ENCODE measurements around the gene ARX. TPM values are rescaled to one million over a fixed set of nuclear protein-coding genes. Genes with fewer than 3 reads are reported as not detected.

The ARX gene
- total and polyA plus RNA-seq, 2 experiments from 2014 or later = not detected

- Histone ChIP-seq H3K27ac (no peak overlapping the region), H3K9ac (no peak overlapping the region), H3K79me2 (ENCODE audit: insufficient read depth) (no peaks in the 10 kb centered on the region), H3K36me3 (ENCODE audit: low read depth) (no peaks in the 10 kb centered on the region), H3K4me2 (ENCODE audit: unreplicated experiment) (no peak overlapping the region), H3K9me3 (ENCODE audit: low read depth) (no peaks in the 10 kb centered on the region), H4K20me1 (ENCODE audit: insufficient read depth) (no peaks in the 10 kb centered on the region), H3F3A (ENCODE audit: insufficient read depth) (no peaks in the 10 kb centered on the region), H3K4me1 (ENCODE audit: insufficient read depth) (no peaks in the 10 kb centered on the region), H3K27me3 (replicated peaks; ENCODE audit: insufficient read depth) (no peaks in the 10 kb centered on the region), H3K9me2 (ENCODE audit: insufficient read depth) (no peaks in the 10 kb centered on the region), H2AFZ (no peak overlapping the region), H3K4me3 (no peak overlapping the region)
- in situ Hi-C loops (cut with MboI) = no loop called here
- TF ChIP-seq EZH2phosphoT487 (IDR thresholded peaks at IDR 0.05; ENCODE audit: insufficient read depth, low read depth) (no peak), EZH2 (IDR thresholded peaks at IDR 0.05; ENCODE audit: insufficient read depth, poor library complexity, severe bottlenecking) (no peak)
- WGBS, 2 experiments (ENCODE audit: low coverage in 1 of 2, low lambda C conversion rate in 2 of 2, missing lambda C conversion rate in 2 of 2) = 88 to 91% methylated on average over 12 to 14 of the region's 16 CpGs
- no peak for DNase-seq
Observed at GRCh38 chrX:25029288-25029825, 13.6 kb upstream of the ARX start.

GRCh38 chrX:25028726-25029125 is 13.0 kb upstream of the ARX start:
- H3K79me2 ChIP-seq (ENCODE audit: insufficient read depth) = no peaks in the 10 kb centered on the region
- WGBS, 2 experiments (ENCODE audit: low coverage in 1 of 2, low lambda C conversion rate in 2 of 2, missing lambda C conversion rate in 2 of 2) = 40 to 45% methylated on average over 7 of the region's 7 CpGs
- H2AFZ ChIP-seq = no peak overlapping the region
- no peaks in the 10 kb centered on the region for H3K9me3 ChIP-seq (ENCODE audit: low read depth)
- no peaks in the 10 kb centered on the region for H4K20me1 ChIP-seq (ENCODE audit: insufficient read depth)
- H3K27me3 ChIP-seq (replicated peaks; ENCODE audit: insufficient read depth) = peaks cover 4% of the 10 kb centered on the region; the same call in 1 of the 2 replicates
- H3K4me2 ChIP-seq (ENCODE audit: unreplicated experiment) = no peak overlapping the region
- peak; percentile 74 for DNase-seq
- H3K27ac ChIP-seq = no peak overlapping the region
- H3K4me3 ChIP-seq = no peak overlapping the region
- no peaks in the 10 kb centered on the region for H3K4me1 ChIP-seq (ENCODE audit: insufficient read depth)
- no peaks in the 10 kb centered on the region for H3F3A ChIP-seq (ENCODE audit: insufficient read depth)
- no peaks in the 10 kb centered on the region for H3K36me3 ChIP-seq (ENCODE audit: low read depth)
- in situ Hi-C loops (cut with MboI) = no loop called here
- H3K9me2 ChIP-seq (ENCODE audit: insufficient read depth) = no peaks in the 10 kb centered on the region
- H3K9ac ChIP-seq = no peak overlapping the region
- TF ChIP-seq EZH2phosphoT487 (IDR thresholded peaks at IDR 0.05; ENCODE audit: insufficient read depth, low read depth) (no peak), EZH2 (IDR thresholded peaks at IDR 0.05; ENCODE audit: insufficient read depth, poor library complexity, severe bottlenecking) (no peak)

- no peak for TF ChIP-seq EZH2 (IDR thresholded peaks at IDR 0.05; ENCODE audit: insufficient read depth, poor library complexity, severe bottlenecking)
- no peak for TF ChIP-seq EZH2phosphoT487 (IDR thresholded peaks at IDR 0.05; ENCODE audit: insufficient read depth, low read depth)
- Histone ChIP-seq H3F3A (ENCODE audit: insufficient read depth) (no peaks in the 10 kb centered on the region), H3K36me3 (ENCODE audit: low read depth) (no peaks in the 10 kb centered on the region), H3K27me3 (replicated peaks; ENCODE audit: insufficient read depth) (peaks cover 13% of the 10 kb centered on the region; the same call in 1 of the 2 replicates), H3K4me1 (ENCODE audit: insufficient read depth) (no peaks in the 10 kb centered on the region), H3K4me3 (no peak overlapping the region), H3K9me3 (ENCODE audit: low read depth) (no peaks in the 10 kb centered on the region), H3K4me2 (ENCODE audit: unreplicated experiment) (no peak overlapping the region), H2AFZ (no peak overlapping the region), H3K27ac (no peak overlapping the region), H3K9me2 (ENCODE audit: insufficient read depth) (no peaks in the 10 kb centered on the region), H3K79me2 (ENCODE audit: insufficient read depth) (no peaks in the 10 kb centered on the region), H4K20me1 (ENCODE audit: insufficient read depth) (no peaks in the 10 kb centered on the region), H3K9ac (no peak overlapping the region)
- WGBS, 2 experiments (ENCODE audit: low coverage in 1 of 2, low lambda C conversion rate in 2 of 2, missing lambda C conversion rate in 2 of 2) = 18% methylated on average over 6 of the region's 6 CpGs
- DNase-seq = no peak
- in situ Hi-C loops (cut with MboI) = no loop called here
Observed at GRCh38 chrX:25026576-25026975, 10.8 kb upstream of the ARX start.

- in situ Hi-C loops (cut with MboI) = no loop called here
- no peak overlapping the region for H3K9ac ChIP-seq
- no peaks in the 10 kb centered on the region for H3K9me3 ChIP-seq (ENCODE audit: low read depth)
- no peaks in the 10 kb centered on the region for H3K79me2 ChIP-seq (ENCODE audit: insufficient read depth)
- H2AFZ ChIP-seq = no peak overlapping the region
- H3K4me1 ChIP-seq (ENCODE audit: insufficient read depth) = no peaks in the 10 kb centered on the region
- H3K4me2 ChIP-seq (ENCODE audit: unreplicated experiment) = no peak overlapping the region
- peaks cover 13% of the 10 kb centered on the region; the same call in 1 of the 2 replicates for H3K27me3 ChIP-seq (replicated peaks; ENCODE audit: insufficient read depth)
- 27 to 43% methylated on average over 2 of the region's 2 CpGs for WGBS, 2 experiments (ENCODE audit: low coverage in 1 of 2, low lambda C conversion rate in 2 of 2, missing lambda C conversion rate in 2 of 2)
- H3K9me2 ChIP-seq (ENCODE audit: insufficient read depth) = no peaks in the 10 kb centered on the region
- H3K4me3 ChIP-seq = no peak overlapping the region
- H3K36me3 ChIP-seq (ENCODE audit: low read depth) = no peaks in the 10 kb centered on the region
- no peak overlapping the region for H3K27ac ChIP-seq
- TF ChIP-seq EZH2phosphoT487 (IDR thresholded peaks at IDR 0.05; ENCODE audit: insufficient read depth, low read depth) (no peak), EZH2 (IDR thresholded peaks at IDR 0.05; ENCODE audit: insufficient read depth, poor library complexity, severe bottlenecking) (no peak)
- H4K20me1 ChIP-seq (ENCODE audit: insufficient read depth) = no peaks in the 10 kb centered on the region
- no peaks in the 10 kb centered on the region for H3F3A ChIP-seq (ENCODE audit: insufficient read depth)
- DNase-seq = no peak
Observed at GRCh38 chrX:25025615-25026014, 9.8 kb upstream of the ARX start.

- no peaks in the 10 kb centered on the region for H3K4me1 ChIP-seq (ENCODE audit: insufficient read depth)
- 69 to 77% methylated on average over 1 of the region's 1 CpG for WGBS, 2 experiments (ENCODE audit: low coverage in 1 of 2, low lambda C conversion rate in 2 of 2, missing lambda C conversion rate in 2 of 2)
- H3K9me3 ChIP-seq (ENCODE audit: low read depth) = no peaks in the 10 kb centered on the region
- no peak for TF ChIP-seq EZH2phosphoT487 (IDR thresholded peaks at IDR 0.05; ENCODE audit: insufficient read depth, low read depth)
- no peak for TF ChIP-seq EZH2 (IDR thresholded peaks at IDR 0.05; ENCODE audit: insufficient read depth, poor library complexity, severe bottlenecking)
- H3F3A ChIP-seq (ENCODE audit: insufficient read depth) = no peaks in the 10 kb centered on the region
- no peaks in the 10 kb centered on the region for H3K9me2 ChIP-seq (ENCODE audit: insufficient read depth)
- H3K27ac ChIP-seq = no peak overlapping the region
- no peak for DNase-seq
- H3K9ac ChIP-seq = no peak overlapping the region
- H3K79me2 ChIP-seq (ENCODE audit: insufficient read depth) = no peaks in the 10 kb centered on the region
- H3K4me2 ChIP-seq (ENCODE audit: unreplicated experiment) = no peak overlapping the region
- no peak overlapping the region for H2AFZ ChIP-seq
- peaks cover 28% of the 10 kb centered on the region for H3K27me3 ChIP-seq (replicated peaks; ENCODE audit: insufficient read depth)
- no peaks in the 10 kb centered on the region for H3K36me3 ChIP-seq (ENCODE audit: low read depth)
- H4K20me1 ChIP-seq (ENCODE audit: insufficient read depth) = no peaks in the 10 kb centered on the region
- no peak overlapping the region for H3K4me3 ChIP-seq
- in situ Hi-C loops (cut with MboI) = no loop called here
Observed at GRCh38 chrX:25023908-25024307, 8.1 kb upstream of the ARX start.

Data from GM23248 (cell line).